ENCODE measurements around the gene PLEKHO1.
"Not testable (repeated sequence)": the region's sequence is repeated elsewhere in the genome, so short reads cannot be mapped to it uniquely, and the experiment has no call there.

The PLEKHO1 gene

GRCh38 chr1:150173141-150173585 lies 23.4 kb downstream of the PLEKHO1 start:
- no peak for DNase-seq (ENCODE audit: low read depth in 3 of 3)

- no peak for DNase-seq (ENCODE audit: low read depth in 3 of 3)
Observed at GRCh38 chr1:150176593-150176992, 26.9 kb downstream of the PLEKHO1 start.

DNA sequence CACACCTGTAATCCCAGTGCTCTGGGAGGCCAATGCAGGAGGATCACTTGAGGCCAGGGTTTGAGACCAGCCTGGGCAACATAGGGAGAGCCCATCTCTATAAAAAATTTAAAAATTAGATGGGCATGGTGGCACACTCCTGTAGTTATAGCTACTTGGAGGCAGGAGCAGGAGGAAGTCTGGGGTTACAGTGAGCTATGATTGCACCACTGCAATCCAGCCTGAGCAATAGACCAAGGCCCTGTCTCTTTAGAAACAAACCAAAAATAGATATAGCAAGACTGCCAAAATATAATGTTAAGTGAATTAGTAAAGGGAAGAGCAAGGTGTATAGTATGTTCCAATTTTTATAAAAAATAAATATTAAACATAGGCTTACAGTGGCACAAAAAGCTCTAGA lies 28.8 kb downstream of the PLEKHO1 start:
- DNase-seq (ENCODE audit: low read depth in 3 of 3), result no peak

DNA sequence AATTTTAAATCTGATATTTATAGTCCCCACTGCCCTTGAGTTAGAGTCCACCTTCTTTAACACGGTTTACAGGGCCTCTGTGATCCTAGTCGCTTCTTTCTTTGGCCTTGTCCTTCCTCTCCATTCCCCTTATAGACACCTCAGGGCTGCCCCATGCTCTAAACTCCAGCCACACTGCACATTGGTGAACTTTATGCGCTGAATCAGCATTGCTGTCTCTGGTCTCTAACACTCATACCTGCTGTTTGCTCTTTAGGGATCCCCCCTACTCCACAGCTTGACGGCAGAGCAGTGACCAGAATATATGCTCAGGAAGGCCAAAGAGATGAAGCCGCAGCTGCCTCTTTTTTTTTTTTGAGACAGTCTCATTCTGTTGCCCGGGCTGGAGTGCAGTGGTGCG lies 30.2 kb downstream of the PLEKHO1 start:
- DNase-seq (ENCODE audit: low read depth in 3 of 3), result no peak

GRCh38 chr1:150180474-150180873 lies 30.8 kb downstream of the PLEKHO1 start:
- DNase-seq (ENCODE audit: low read depth in 3 of 3), result no peak

DNA sequence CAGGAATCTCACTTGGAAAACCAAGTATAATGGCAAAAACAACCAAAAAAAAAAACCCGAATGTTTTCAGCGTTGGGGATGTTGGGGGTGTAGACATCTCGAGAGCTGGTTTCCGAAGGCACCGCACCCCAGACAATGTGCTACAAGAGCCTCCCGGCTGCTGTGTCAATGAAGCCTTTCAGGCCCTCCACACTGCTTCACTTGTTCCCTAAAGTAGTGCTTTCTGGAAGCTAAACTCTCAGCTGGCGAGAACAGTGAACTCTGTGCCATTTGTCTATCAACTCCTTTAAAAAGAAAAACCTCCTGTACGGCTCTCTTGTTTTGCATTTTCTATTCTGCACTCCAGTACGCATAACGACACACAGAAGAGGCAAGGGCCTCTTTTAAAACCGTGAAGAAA lies 32.5 kb downstream of the PLEKHO1 start:
- DNase-seq (ENCODE audit: low read depth in 3 of 3), result no peak

DNA sequence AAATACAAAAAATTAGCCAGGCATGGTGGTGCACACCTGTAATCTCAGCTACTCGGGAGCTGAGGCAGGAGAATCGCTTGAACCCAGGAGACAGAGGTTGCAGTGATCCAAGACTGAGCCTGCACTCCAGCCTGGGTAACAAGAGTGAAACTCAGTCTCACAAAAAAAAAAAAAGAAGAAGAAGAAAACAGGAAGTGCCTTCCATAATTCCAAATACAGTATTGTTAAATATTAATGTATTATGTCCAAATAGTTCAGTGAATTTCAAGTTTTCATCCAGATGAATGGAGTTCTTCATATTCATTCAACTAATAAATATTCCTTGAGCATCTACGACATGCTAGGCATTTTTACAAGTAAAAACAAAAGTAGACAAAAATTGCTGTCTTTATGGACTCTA lies 33.3 kb downstream of the PLEKHO1 start:
- DNase-seq (ENCODE audit: low read depth in 3 of 3), result no peak

DNA sequence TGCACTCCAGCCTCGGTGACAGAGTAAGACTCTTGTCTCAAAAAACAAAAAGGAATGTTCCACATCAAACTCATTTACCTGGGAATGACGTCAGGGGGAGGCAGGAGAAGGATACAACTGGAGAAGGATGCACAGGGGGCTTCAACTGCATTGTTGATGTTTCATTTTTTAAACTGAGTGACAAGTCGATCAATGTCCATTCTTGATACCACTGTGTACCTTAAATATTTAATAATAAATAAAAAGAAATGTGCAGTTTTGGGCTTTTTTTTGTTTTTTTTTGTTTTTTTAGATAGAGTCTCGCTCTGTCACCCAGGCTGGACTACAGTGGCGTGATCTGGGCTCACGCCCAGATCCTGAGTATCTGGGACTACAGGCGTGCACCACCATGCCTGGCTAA lies 35.8 kb downstream of the PLEKHO1 start:
- DNase-seq (ENCODE audit: low read depth in 3 of 3), result no peak

DNA sequence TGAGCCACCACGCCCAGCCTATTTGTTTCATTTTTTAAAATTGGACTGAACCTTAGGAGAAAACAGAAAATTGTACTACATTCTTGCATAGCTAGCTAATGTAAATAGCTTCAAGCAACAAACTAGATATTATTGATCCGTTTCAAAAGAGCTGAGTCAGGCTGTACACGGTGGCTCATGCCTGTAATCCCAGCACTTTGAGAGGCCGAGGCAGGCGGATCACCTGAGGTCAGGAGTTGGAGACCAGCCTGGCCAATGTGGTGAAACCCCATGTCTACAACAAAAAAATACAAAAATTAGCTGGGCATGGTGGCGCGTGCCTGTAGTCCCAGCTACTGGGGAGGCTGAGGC lies 36.7 kb downstream of the PLEKHO1 start:
- not testable (repeated sequence) for DNase-seq (ENCODE audit: low read depth in 3 of 3)

DNA sequence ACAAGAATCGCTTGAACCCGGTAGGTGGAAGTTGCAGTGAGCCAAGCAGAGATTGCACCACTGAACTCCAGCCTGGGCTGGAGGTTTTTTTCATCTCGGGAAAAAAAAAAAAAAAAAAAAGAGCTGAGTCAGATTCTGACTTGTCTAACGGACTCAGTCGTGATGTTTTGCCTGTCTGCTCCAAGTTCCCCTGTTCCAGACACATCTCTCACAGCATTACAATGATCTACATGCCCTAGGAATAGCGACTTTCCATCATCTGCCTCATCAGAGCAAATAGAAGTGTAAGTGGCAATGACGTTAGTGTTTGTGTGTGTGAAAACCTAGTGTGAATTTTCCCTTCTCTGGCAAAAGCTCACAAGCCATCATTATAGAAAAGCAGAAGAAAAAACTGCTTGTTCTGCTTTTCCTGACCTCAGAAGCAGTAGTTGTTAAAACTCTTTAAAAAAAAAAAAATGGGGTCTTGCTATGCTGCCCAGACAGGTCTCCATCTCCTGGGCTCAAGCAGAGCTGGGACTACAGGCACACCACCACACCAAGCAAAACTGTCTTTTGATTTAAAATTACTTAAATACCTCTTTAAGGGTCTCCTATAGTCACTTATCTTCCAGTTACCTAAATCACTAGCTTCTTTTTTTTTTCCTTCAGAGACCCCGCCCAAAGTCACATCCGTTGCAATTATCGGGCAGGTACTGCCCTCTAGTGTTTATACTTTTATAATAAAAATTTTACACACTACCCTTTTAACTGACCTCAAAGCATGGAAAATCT lies 37.3 kb downstream of the PLEKHO1 start:
- no peak for DNase-seq (ENCODE audit: low read depth in 3 of 3)

DNA sequence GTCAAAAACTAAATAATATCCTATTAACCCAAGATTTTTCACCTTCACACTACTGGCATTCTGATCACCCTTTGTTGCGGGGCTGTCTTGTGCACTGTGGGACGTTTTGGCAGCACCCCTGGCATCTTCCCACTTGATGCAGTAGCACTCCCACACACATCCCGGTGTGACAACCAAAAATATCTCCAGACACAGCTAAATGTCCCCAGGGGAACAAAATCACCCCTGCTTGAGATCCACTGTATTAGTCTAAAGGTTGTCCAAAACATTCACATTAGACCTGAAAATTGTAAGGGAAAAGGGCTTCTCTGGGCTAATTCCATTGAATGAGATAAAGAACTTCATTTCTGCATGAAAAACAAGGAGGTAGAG lies 37.8 kb downstream of the PLEKHO1 start:
- DNase-seq (ENCODE audit: low read depth in 3 of 3), result no peak

GRCh38 chr1:150192012-150192411 lies 42.3 kb downstream of the PLEKHO1 start:
- DNase-seq (ENCODE audit: low read depth in 3 of 3), result no peak

DNA sequence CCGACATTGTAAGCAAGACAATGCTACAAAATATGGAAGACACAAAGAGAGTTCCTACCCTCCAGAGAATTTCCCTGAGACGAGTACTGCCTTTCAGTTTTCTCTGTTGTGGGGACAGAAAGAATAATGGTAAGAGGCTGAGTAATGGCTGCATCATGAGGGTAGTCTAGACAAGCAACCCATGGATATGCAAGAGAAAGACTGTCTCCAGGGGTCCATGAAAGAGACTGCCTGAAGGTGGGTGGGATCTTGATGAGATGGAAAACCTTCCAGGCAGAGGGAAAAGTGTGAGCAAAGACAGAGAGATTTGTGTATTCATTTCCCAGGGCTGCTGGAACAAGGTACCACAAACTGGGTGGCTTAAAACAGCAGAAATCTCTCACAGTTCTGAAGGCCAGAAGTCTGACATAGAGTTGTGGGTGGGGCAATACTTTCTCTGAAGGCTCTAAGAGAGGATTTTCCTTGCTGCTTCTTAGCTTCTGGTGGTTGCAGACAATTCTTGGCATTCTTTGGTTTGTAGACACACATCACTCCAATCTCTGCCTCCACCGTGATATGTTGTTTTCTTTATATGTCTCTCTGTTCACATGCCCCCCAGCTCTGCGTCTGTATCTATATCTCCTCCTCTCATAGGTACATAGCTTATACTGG lies 44.8 kb downstream of the PLEKHO1 start:
- no peak for DNase-seq (ENCODE audit: low read depth in 3 of 3)

- no peak for DNase-seq (ENCODE audit: low read depth in 3 of 3)
Observed at GRCh38 chr1:150196417-150196816, 46.7 kb downstream of the PLEKHO1 start.

DNA sequence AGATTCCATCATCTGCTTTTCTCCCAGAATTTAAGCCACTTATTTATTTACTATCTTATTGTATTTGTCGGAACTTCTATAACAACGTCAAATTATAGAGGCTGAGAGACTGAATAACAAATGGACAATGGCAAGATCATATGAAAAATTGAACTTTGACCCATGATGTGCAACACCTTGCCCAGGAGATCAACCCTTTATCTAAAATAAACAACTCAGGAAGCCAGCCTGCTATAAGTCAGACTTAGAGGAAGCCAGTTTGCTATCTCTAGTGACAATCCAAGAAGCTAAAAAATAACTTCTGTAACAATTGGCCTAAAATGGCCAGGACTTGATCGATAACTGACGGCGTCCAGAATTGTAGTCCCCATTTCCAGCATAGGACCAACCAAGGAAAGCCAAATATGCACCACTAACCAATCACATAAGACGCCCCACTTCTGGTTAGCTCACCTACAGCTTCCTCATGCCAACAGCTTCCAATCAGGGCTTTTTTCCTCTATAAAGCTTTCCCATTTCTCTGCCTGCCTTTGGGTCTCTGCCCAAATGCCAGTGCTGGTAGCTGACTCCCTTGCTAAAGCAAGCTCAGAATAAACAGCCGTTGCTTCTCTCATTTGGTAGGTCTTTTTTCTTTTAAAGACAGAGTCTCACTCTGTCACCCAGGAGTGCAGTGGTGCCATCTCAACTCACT lies 57.7 kb downstream of the PLEKHO1 start:
- no peak for DNase-seq (ENCODE audit: low read depth in 3 of 3)

GRCh38 chr1:150208460-150208859 lies 58.7 kb downstream of the PLEKHO1 start:
- not testable (repeated sequence) for DNase-seq (ENCODE audit: low read depth in 3 of 3)
